Measurements from ENCODE around the gene MAPK1IP1L.

DNA sequence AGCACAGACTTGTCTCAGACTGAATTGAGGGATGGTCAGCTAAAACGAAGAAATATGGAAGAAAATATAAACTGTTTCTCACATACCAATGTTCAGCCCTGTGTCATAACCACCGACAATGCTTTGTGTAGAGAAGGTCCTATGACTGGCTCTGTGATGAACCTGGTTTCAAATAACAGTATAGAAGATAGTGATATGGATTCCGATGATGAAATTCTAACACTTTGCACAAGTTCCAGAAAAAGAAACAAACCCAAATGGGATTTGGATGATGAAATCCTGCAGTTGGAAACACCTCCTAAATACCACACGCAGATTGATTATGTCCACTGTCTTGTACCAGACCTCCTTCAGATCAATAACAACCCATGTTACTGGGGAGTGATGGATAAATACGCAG lies 7.9 kb upstream of the MAPK1IP1L start:
- TF ChIP-seq POLR2A (IDR thresholded peaks at IDR 0.05), result no peak
- TF ChIP-seq, protein P1, sequence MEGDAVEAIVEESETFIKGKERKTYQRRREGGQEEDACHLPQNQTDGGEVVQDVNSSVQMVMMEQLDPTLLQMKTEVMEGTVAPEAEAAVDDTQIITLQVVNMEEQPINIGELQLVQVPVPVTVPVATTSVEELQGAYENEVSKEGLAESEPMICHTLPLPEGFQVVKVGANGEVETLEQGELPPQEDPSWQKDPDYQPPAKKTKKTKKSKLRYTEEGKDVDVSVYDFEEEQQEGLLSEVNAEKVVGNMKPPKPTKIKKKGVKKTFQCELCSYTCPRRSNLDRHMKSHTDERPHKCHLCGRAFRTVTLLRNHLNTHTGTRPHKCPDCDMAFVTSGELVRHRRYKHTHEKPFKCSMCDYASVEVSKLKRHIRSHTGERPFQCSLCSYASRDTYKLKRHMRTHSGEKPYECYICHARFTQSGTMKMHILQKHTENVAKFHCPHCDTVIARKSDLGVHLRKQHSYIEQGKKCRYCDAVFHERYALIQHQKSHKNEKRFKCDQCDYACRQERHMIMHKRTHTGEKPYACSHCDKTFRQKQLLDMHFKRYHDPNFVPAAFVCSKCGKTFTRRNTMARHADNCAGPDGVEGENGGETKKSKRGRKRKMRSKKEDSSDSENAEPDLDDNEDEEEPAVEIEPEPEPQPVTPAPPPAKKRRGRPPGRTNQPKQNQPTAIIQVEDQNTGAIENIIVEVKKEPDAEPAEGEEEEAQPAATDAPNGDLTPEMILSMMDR (IDR thresholded peaks at IDR 0.05), result no peak
